GM12878 (cell line): ENCODE measurements around the gene SLC22A31. TPM values are rescaled to one million over a fixed set of nuclear protein-coding genes. Genes with fewer than 3 reads are reported as not detected.

Source experiments
- ATAC-seq: fragments of 200-7000 bp; cut with Tn5 transposase; 3 replicates; pipeline ENCODE4 v1.9.1; 2020; ENCODE audit warnings: mild to moderate bottlenecking, moderate library complexity
- BruUV-seq: library from RNA; stranded (reverse); fragments of 400-500 nt; replicated peaks from 2 replicates; lab custom pipeline; 2021; lab: Mats Ljungman, UMichigan
- CTCF ChIA-PET: fragments of 300-600 bp; sonication (Branson Sonifier 250); formaldehyde crosslinking; extraction: SDS; loops from one replicate; lab custom pipeline; 2021; ENCODE audit warnings: inconsistent platforms; lab: Yijun Ruan, JAX
- POLR2A ChIA-PET: fragments of 350-600 bp; formaldehyde crosslinking; extraction: SDS; loops from one replicate; lab custom pipeline; 2021; ENCODE audit warnings: inconsistent platforms; lab: Charles Lee
- RAD21 ChIA-PET: fragments of 300-600 bp; sonication (Branson Sonifier 250); formaldehyde crosslinking; loops from one replicate; lab custom pipeline; 2023; ENCODE audit warnings: antibody characterized with exemption; ENCODE audit not compliant: unreplicated experiment; lab: Charles Lee
- SMC1A ChIA-PET: fragments of 300-600 bp; sonication (Branson Sonifier 250); formaldehyde crosslinking; loops from one replicate; lab custom pipeline; 2023; ENCODE audit not compliant: unreplicated experiment, uncharacterized antibody; lab: Charles Lee
- DNase-seq: peaks from one replicate; pipeline ENCODE4 v3.0.0-alpha.2; 2011; ENCODE audit warnings: low read depth, low spot score
- FAIRE-seq: peaks from 3 replicates; lab custom pipeline; 2011; peaks lifted over from hg19 to GRCh38; lab: Jason Lieb, UNC
- H2AFZ ChIP-seq: 2 replicates; pipeline ENCODE4 v1.6.0; 2011; ENCODE audit warnings: low read depth, low read length, control low read depth; ENCODE audit not compliant: control insufficient read depth
- H3K27ac ChIP-seq: 2 replicates; pipeline ENCODE4 v1.5.1; 2011; ENCODE audit warnings: control low read depth; ENCODE audit not compliant: control insufficient read depth, insufficient read depth
- H3K27me3 ChIP-seq, 2 experiments: replicated peaks in 1 of 2; 2 replicates each; pipeline versions ENCODE4 v1.6.0 to v1.6.1; 2011; ENCODE audit warnings: low read length in 1 of 2; ENCODE audit not compliant: control insufficient read depth in 2 of 2, insufficient read depth in 2 of 2
- H3K36me3 ChIP-seq, 2 experiments: 2 replicates each; pipeline ENCODE4 v1.5.1; 2011; ENCODE audit warnings: low read length in 1 of 2; ENCODE audit not compliant: control insufficient read depth in 2 of 2, insufficient read depth in 2 of 2
- H3K4me1 ChIP-seq: 2 replicates; pipeline ENCODE4 v1.6.1; 2011; ENCODE audit warnings: mild to moderate bottlenecking, low read length, moderate library complexity, mixed read lengths; ENCODE audit not compliant: control insufficient read depth, insufficient read depth
- H3K4me2 ChIP-seq: 2 replicates; pipeline ENCODE4 v1.6.0; 2011; ENCODE audit warnings: control low read depth; ENCODE audit not compliant: control insufficient read depth, insufficient read depth
- H3K4me3 ChIP-seq: fragments of 200-600 bp; sonication (generic); 2 replicates; pipeline ENCODE4 v1.5.1; 2016
- H3K79me2 ChIP-seq: 2 replicates; pipeline ENCODE4 v1.6.0; 2011; ENCODE audit warnings: low read length; ENCODE audit not compliant: control insufficient read depth, insufficient read depth
- H3K9ac ChIP-seq: 2 replicates; pipeline ENCODE4 v1.8.0; 2011; ENCODE audit warnings: low read length, control low read depth, mixed read lengths; ENCODE audit not compliant: control insufficient read depth, insufficient read depth
- H3K9me3 ChIP-seq: replicated peaks from 3 replicates; pipeline ENCODE4 v1.5.1; 2011; ENCODE audit warnings: mild to moderate bottlenecking, low read length; ENCODE audit not compliant: control insufficient read depth, insufficient read depth
- H4K20me1 ChIP-seq: 2 replicates; pipeline ENCODE4 v1.6.0; 2011; ENCODE audit not compliant: control insufficient read depth, insufficient read depth
- MEF2B ChIP-seq: fragments of 450-650 bp; IDR thresholded peaks from 2 replicates; pipeline ENCODE4 v1.6.1; 2018; ENCODE audit warnings: mild to moderate bottlenecking, moderate library complexity; ENCODE audit not compliant: partially characterized antibody, poor library complexity, severe bottlenecking
- YY1 ChIP-seq: IDR thresholded peaks from 2 replicates; pipeline ENCODE4 v1.6.1; 2011; ENCODE audit warnings: low read depth, mild to moderate bottlenecking, low read length
- WGBS: methylation state at CpG from one replicate; pipeline ENCODE4 v1.1.6; 2016; ENCODE audit warnings: low lambda C conversion rate; ENCODE audit not compliant: insufficient replicate concordance, insufficient coverage; ENCODE audit errors: missing lambda C conversion rate; 5-methylcytosine and 5-hydroxymethylcytosine counted together
- in situ Hi-C: fragments of 300-500 bp; cut with MboI; formaldehyde crosslinking; loops from 9 replicates; pipeline ENCODE4 v1.14.3; 2018; ENCODE audit warnings: mixed read lengths
- intact Hi-C: fragments of 100-400 bp; cut with micrococcal nuclease; formaldehyde crosslinking; loops from one replicate; pipeline ENCODE4 v1.14.2; 2022; ENCODE audit not compliant: unreplicated experiment
- polyA plus RNA-seq, 11 experiments: library from polyadenylated mRNA; depleted of rRNA in 4 of 11; unstranded in 6 of 11; stranded (reverse) in 5 of 11; fragments of >200 nt; fragmentation: Nextera tagmentation in 4 of 11; fragmentation: Illumina TruSeq in 1 of 11; extraction: Ambion mirVana in 4 of 11; extraction: Trizol in 1 of 11; gene quantifications; 1 replicate in 1 of 11; 2 replicates in 10 of 11; pipeline versions ENCODE4 v1.2.1 to v1.2.3, GENCODE V29; 2011 to 2016; ENCODE audit warnings: inconsistent platforms in 2 of 11, missing spikeins in 2 of 11, low read depth in 1 of 11
- total RNA-seq, 4 experiments: library from RNA; depleted of rRNA in 3 of 4; stranded (reverse); fragments of >200 nt in 3 of 4; fragmentation: Illumina TruSeq in 1 of 4; extraction: Trizol in 1 of 4; gene quantifications; 2 replicates each; pipeline versions ENCODE4 v1.2.1 to v1.2.3, GENCODE V29; 2013 to 2021
- TF ChIP-seq, protein P1 (sequence below): fragments of 450-650 bp; IDR thresholded peaks from 2 replicates; pipeline ENCODE4 v1.6.1; 2018; ENCODE audit warnings: mild to moderate bottlenecking, low read depth, moderate library complexity; ENCODE audit not compliant: partially characterized antibody

SLC22A31 gene
- total and polyA plus RNA-seq, 10 of the 15 experiments (the other 5 are each of a cell fraction or from before 2014, with no cell fraction given): 0.13 to 0.24 (median 0.23) TPM; not detected in 7

DNA sequence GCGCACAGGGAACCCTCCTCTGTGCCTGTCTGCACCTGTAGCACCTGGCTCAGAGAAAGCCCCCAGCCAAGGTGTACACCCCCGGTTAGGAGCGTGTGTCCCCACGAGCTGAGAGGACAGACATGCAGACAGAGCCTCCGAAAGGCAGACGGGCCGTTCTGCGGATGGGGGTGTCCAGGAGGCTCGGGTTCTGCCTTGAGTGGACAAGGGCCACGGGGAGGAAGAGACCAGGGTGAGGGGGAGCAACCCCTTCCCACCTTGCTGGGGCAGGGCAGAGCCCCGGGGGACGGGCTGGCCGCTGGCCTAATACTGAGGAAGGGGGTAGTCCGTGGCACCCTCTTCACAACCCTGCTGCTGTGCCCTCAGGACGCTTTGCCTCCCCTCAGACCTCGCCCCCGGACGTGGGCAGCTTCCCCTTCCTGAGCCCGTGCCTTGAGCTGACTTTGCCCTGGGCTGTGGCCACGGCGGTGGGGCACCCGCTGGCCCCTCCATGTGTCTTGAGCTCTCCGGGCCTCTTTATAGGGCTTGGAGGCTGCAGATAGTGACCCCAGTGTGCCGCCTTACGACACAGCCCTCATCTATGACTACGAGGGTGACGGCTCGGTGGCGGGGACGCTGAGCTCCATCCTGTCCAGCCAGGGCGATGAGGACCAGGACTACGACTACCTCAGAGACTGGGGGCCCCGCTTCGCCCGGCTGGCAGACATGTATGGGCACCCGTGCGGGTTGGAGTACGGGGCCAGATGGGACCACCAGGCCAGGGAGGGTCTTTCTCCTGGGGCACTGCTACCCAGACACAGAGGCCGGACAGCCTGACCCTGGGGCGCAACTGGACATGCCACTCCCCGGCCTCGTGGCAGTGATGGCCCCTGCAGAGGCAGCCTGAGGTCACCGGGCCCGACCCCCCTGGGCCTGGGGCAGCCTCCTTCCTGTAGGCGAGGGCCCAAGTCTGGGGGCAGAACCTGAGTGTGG, 5.7 kb downstream of the SLC22A31 start:
- ATAC-seq (no peak), FAIRE-seq (no peak), DNase-seq (no peak)
- no peak for TF ChIP-seq MEF2B
- no peak for TF ChIP-seq YY1
- TF ChIP-seq, protein P1, sequence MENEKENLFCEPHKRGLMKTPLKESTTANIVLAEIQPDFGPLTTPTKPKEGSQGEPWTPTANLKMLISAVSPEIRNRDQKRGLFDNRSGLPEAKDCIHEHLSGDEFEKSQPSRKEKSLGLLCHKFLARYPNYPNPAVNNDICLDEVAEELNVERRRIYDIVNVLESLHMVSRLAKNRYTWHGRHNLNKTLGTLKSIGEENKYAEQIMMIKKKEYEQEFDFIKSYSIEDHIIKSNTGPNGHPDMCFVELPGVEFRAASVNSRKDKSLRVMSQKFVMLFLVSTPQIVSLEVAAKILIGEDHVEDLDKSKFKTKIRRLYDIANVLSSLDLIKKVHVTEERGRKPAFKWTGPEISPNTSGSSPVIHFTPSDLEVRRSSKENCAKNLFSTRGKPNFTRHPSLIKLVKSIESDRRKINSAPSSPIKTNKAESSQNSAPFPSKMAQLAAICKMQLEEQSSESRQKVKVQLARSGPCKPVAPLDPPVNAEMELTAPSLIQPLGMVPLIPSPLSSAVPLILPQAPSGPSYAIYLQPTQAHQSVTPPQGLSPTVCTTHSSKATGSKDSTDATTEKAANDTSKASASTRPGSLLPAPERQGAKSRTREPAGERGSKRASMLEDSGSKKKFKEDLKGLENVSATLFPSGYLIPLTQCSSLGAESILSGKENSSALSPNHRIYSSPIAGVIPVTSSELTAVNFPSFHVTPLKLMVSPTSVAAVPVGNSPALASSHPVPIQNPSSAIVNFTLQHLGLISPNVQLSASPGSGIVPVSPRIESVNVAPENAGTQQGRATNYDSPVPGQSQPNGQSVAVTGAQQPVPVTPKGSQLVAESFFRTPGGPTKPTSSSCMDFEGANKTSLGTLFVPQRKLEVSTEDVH: no peak
- Histone ChIP-seq H3K9me3 (no peaks in the 10 kb centered on the region), H3K79me2 (no peaks in the 10 kb centered on the region), H3K27ac (no peak overlapping the region), H2AFZ (no peak overlapping the region), H4K20me1 (no peaks in the 10 kb centered on the region), H3K36me3 (no peaks in the 10 kb centered on the region), H3K4me2 (no peak overlapping the region), H3K27me3 (no peaks in the 10 kb centered on the region), H3K4me3 (no peak overlapping the region), H3K4me1 (no peaks in the 10 kb centered on the region), H3K9ac (no peak overlapping the region)
- SMC1A ChIA-PET: interaction anchor here (0.6 kb wide), 1 partner anchor 404 kb away, joined by 3 read pairs; no protein-coding TSS in a partner anchor
- 73% methylated on average over 45 of the region's 45 CpGs for WGBS
- RAD21 ChIA-PET: no interaction called here
- POLR2A ChIA-PET: interaction anchor here (0.6 kb wide), 1 partner anchor 277 kb away, joined by 9 read pairs; no protein-coding TSS in a partner anchor
- intact Hi-C loops (no loop called here), in situ Hi-C loops (no loop called here)
- BruUV-seq: no TSS peak
- CTCF ChIA-PET: no interaction called here
